ENCODE measurements around the gene CAMTA1.

Gene CAMTA1

DNA sequence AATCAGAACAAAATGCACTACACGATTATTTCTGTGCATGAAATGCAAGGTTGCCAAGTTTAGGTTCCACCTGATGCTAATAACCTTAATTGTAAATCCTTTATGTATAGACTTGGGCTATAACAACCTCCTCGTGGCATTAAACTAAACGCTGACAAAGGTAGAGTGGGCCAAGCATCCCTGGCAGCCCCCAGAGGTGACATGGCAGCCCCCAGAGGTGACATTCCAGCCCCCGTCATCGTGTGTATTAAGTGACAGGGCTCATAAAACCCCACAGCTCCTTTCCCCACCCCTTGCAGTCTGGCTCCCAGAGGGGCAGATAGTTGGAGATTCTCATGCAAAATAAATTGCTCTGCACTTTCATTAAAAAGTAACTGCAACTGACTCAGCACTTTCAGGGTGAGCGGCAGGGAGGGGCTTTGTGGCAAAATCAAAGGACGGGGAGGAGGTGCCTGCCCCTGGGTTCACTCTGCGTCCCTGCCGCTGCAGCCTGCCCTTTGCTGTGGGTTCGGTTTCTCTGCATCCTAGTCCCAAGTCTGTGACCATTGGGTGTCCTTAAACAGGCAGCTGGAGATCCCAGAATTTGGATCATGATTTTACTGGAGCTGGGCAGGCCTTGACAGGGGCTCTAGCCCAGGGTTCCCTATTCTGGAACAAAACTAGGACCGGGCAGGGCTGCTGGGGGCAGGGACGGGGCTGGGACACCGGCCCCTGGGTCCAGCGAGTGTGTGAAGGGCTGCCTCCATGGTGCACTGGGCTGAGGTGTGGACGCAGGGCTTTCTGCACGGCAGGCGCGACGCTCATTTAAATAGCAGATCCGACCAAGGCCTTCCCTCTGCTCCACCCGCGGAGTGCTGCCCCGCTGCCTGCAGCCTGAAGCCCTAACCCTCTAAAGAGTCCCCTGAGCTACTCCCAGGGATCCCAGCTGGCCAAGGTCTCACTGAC, 751.0 kb downstream of the CAMTA1 start:
- Mint-ChIP-seq H3K9me3 (no peaks in the 10 kb centered on the region), H3K4me1 (ENCODE audit: low read depth) (no peaks in the 10 kb centered on the region), H3K36me3 (ENCODE audit: low read depth) (no peaks in the 10 kb centered on the region), H3K27me3 (peaks cover 19% of the 10 kb centered on the region), H3K4me3 (no peak overlapping the region), H3K27ac (no peak overlapping the region)
- no peak for DNase-seq

DNA sequence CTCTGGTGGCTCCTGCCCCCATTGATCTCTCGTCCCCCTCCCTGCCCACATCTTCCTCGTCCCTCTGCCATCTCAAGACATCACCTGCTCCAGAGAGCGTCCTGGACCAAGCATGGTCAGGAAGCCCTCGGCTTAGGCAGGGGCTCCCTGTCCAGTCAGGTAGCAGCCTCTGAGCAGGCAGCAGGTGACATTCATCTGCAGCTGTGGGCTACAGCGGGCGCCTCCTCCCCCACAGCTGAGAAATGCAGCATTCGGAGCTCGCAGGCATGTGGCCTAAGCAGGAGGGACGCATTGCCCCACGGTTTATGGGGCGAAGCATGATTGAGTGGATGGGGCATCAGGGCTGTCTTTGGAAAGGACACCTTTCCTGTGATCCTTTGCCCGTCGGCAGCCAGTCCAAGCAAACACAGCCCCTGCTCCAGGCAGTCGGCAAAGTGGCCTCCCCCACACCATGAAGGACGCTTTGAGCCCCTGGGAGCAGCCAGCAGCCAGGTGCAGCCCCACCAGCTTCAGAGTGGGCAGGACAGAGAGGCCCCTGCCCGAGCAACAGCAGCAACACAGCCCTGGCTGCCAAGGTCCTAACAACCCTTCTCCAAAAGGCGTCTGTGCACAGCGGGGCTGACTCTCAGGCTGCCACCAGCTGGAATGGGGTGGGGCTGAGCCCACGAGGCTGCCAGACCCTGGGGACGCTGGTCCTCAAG, 751.8 kb downstream of the CAMTA1 start:
- no peak for DNase-seq
- Mint-ChIP-seq H3K4me3 (no peak overlapping the region), H3K27ac (no peak overlapping the region), H3K27me3 (peaks cover 21% of the 10 kb centered on the region), H3K9me3 (no peaks in the 10 kb centered on the region), H3K4me1 (ENCODE audit: low read depth) (no peaks in the 10 kb centered on the region), H3K36me3 (ENCODE audit: low read depth) (no peaks in the 10 kb centered on the region)

DNA sequence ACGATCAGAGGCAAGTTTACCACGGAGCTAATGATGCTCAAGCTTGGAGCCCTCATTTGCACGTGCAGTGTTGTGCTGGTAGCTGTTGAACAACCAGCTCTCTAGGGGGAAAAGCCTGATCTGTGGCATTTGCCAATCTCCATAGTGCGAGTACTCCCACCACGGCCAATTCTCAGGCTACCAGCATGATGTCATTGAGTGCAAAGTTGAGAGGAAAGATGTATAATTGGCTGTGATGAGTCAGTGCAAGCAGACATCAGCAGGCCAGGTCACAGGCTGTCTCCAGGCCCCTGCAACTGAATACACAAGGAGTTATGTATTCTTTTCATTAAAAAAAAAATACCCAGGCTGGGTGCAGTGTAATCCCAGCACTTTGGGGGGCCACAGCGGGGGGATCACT, 752.8 kb downstream of the CAMTA1 start:
- DNase-seq = no peak
- Mint-ChIP-seq H3K27me3 (peaks cover 21% of the 10 kb centered on the region), H3K9me3 (no peaks in the 10 kb centered on the region), H3K4me3 (no peak overlapping the region), H3K4me1 (ENCODE audit: low read depth) (no peaks in the 10 kb centered on the region), H3K27ac (no peak overlapping the region), H3K36me3 (ENCODE audit: low read depth) (no peaks in the 10 kb centered on the region)

DNA sequence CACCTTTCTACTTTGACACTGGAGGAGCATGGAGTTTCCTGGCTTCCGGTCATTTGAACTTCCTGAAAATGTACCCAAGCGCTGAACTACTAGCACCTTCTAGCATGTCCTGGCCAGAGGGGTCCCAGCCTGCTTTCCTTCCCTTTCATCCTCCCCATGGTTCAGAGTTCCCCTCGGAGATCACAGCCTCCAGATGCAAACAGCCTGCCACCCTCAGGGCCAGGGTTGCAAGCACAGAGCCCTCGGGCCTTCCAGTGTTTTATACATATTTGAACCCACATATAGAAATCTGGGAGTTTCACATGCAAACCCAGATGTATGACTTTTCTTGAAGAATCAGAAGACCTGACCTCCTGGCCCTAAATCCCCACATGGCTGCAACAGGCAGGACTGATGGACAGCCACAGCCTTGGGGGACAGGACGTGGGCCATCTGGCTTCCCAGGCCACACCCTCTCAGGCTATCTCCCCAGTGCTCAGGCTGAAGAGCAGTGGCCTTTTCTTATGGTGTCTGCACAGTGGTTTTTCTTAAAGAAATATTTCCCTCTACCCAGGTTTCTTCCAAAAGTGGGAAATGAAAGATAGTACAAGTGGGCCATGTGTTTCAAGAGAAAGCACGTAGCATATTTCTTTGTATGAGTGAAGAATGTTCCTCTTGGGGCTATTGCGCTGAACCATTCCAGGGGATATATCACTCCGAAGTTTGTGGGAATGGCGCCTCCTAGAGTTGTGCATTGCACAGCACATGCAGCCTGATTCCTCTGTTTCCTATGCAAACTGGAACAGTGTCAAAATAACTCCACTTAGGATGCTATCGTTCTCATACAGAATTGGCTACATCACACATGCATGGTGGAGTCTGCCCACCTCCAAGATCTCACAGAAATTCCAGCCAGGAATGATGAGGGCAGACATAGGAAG, 753.9 kb downstream of the CAMTA1 start:
- Mint-ChIP-seq H3K27ac (no peak overlapping the region), H3K4me1 (ENCODE audit: low read depth) (no peaks in the 10 kb centered on the region), H3K36me3 (ENCODE audit: low read depth) (no peaks in the 10 kb centered on the region), H3K4me3 (no peak overlapping the region), H3K27me3 (peaks cover 24% of the 10 kb centered on the region), H3K9me3 (no peaks in the 10 kb centered on the region)
- DNase-seq = no peak

DNA sequence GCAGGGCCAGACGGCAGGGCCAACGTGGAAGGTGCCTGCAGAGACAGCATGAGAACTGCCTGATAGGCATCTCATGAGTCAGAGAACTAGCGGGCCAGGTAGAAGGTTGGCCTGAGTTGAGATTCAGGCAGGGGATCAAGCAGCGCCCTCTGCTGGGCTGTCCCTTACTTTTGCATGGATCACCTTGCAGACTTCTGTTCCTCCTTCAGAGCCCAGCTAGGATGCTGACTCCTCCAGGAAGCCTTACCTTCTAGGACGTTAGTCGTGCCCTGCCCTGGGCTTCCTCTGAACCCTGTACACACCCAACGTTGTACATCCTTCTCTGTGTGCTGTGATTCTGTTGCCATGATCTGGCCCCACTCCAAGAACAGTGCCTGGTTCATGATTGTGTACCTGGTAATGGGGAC, 754.5 kb downstream of the CAMTA1 start:
- no peak for DNase-seq
- Mint-ChIP-seq H3K4me1 (ENCODE audit: low read depth) (no peaks in the 10 kb centered on the region), H3K4me3 (no peak overlapping the region), H3K9me3 (no peaks in the 10 kb centered on the region), H3K27ac (no peak overlapping the region), H3K36me3 (ENCODE audit: low read depth) (no peaks in the 10 kb centered on the region), H3K27me3 (peaks cover 28% of the 10 kb centered on the region)

DNA sequence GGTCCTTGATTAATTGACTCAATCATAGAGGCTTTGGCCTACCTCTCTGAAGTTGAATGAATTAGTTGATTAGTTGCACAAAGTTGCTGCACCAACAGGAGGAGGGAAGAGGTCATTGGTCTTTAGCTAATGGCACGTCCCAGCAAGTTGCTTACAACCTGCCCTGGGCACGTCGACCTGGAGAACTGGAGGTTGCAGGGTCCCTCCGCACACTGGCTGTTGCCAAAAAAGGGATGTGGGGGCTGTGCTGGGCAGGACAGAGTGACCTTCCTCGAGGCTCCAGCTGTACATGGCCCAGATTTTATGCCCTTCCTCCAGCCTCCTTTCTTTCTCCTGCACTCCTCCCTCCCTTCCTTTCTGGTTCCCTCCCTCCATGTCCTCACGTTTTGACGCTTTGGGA, 755.6 kb downstream of the CAMTA1 start:
- no peak overlapping the region for H3K4me3 Mint-ChIP-seq
- no peaks in the 10 kb centered on the region for H3K9me3 Mint-ChIP-seq
- H3K27me3 Mint-ChIP-seq = peaks cover 35% of the 10 kb centered on the region
- H3K36me3 Mint-ChIP-seq (ENCODE audit: low read depth) = no peaks in the 10 kb centered on the region
- H3K4me1 Mint-ChIP-seq (ENCODE audit: low read depth) = no peaks in the 10 kb centered on the region
- DNase-seq = no peak
- H3K27ac Mint-ChIP-seq = no peak overlapping the region

DNA sequence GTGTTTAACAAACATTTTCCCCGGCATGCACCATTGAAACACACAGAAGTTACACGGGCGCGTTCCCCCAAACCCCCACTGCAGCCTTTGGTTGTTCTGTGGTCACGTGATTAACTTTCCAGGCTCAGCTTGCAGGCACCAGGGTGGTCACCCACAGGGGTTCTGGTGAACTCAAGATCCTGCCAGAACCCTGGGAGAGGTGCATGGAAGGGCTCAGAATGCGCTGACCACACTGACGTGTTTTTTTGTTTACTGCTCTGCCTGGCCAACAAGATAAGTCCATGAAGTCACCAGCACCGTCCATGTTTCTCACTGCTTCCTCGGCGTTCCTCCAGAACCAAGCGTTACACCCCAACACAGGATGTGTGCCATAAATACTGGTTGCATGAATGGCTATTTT, 756.4 kb downstream of the CAMTA1 start:
- H3K27me3 Mint-ChIP-seq = peaks cover 33% of the 10 kb centered on the region
- no peaks in the 10 kb centered on the region for H3K9me3 Mint-ChIP-seq
- H3K27ac Mint-ChIP-seq = no peak overlapping the region
- H3K4me1 Mint-ChIP-seq (ENCODE audit: low read depth) = no peaks in the 10 kb centered on the region
- no peaks in the 10 kb centered on the region for H3K36me3 Mint-ChIP-seq (ENCODE audit: low read depth)
- no peak overlapping the region for H3K4me3 Mint-ChIP-seq
- DNase-seq = no peak

DNA sequence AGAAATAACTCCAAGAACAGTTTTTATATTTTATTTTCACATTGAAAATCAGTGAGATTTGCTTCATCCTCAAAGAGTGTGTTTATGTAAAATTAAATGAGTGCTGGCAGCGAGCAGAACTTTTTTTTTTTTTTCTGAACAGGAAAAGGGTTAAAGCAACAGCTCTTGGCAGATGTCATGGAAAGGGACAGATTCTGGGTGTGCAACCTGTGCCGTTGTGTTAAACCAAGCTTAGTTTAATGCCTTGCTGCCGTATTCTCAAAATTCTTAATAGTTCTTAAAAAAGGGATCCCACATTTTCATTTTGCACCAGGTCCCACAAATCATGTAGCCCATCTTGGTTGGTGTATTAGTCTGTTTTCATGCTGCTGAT, 758.5 kb downstream of the CAMTA1 start:
- DNase-seq = no peak
- Mint-ChIP-seq H3K36me3 (ENCODE audit: low read depth) (no peaks in the 10 kb centered on the region), H3K4me1 (ENCODE audit: low read depth) (no peaks in the 10 kb centered on the region), H3K9me3 (no peaks in the 10 kb centered on the region), H3K4me3 (no peak overlapping the region), H3K27ac (no peak overlapping the region), H3K27me3 (peaks cover 31% of the 10 kb centered on the region)

DNA sequence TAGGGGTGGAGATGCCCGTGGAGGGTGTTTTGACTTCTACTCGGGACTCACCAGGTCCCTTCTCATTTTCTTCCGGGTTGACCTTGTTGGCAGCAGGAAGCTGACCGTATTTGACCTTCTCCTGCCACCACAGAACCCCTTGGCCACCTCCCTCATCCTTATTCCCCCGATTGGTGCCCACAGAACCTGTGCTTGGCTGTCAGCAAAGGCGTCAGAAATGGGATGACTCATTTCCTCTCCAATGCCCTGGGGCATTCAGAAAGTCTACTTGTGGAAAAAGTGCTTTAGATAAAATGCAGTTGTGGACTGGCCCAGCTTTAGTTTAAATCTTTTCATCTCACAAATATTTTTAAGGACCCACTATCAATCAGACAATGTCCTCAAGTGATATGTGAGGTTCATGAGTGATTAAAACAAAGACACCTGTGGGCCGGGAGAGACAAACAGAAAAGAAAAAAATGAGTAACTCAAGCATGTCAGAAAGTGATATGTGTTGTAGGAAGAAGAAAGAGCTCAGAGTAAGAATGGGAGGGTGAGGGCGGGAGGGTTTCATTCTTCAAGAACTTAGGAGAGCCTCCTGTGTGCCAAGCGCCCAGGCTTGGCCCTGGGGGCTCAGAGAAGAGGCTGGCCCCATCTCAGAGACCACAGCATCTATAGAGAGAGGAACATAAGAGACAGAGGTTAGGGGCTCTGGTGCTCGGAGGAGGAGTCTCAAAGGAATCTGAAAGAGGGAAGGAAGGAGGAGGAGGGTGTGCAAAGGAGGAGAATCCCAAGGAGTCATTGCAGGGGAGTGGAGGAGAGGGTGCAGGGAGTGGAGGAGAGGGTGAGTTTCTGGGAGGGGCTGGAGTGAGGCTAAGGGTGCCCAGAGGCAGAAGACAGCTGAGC, 764.3 kb downstream of the CAMTA1 start:
- no peaks in the 10 kb centered on the region for H3K36me3 Mint-ChIP-seq (ENCODE audit: low read depth)
- peaks cover 31% of the 10 kb centered on the region for H3K27me3 Mint-ChIP-seq
- H3K9me3 Mint-ChIP-seq = no peaks in the 10 kb centered on the region
- peak overlapping the region; percentile 58 for H3K4me3 Mint-ChIP-seq
- peak; percentile 48 for DNase-seq
- peaks cover 16% of the 10 kb centered on the region for H3K4me1 Mint-ChIP-seq (ENCODE audit: low read depth)
- H3K27ac Mint-ChIP-seq = peak overlapping the region; percentile 92

DNA sequence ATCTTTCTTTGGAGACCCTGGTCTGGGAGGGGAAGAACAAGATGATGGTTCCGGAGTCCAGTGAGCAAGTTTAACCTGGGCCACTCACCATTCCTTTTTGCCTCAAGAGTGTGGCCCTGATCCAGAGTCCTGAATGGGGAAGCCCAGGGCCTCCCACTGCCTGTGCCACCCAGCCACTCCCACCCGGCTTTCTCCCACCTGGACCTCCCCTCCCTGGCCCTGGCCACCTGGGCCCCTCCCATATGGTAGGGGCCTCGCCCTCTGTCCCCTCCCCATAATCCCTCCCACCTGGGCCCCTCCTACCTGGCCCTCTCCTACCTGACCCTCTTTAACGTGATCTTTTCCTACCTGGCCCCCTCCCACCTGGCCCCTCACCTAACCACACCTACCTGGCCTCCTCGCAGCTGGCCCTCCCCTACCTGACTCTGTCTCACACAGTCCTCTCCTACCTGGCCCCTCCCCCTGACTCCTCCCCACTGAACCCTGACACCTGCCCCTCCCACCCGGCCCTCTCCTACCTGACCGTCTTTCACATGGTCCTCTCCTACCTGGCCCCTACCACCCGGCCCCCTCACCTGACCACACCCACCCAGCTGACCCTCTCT, 765.1 kb downstream of the CAMTA1 start:
- DNase-seq = no peak
- peak overlapping the region; percentile 92 for H3K27ac Mint-ChIP-seq

DNA sequence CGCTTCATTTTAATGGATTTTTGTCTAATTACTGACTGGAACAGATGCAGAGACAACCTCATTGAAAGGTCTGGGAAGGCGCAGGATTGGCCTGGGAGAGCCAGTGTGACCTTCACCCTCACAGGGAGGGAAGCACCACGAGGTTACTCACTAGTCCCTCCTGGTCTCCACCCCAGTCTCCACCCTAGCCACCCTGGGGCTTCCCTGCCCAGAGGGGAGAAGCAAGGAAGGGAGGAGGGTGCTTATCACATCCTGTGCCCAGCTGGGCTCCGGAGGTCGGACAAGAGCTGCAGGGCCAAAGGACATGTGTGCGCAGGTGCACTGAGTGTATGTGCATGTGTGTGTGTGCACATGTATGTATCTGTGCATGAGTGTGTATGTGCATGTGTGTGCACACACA, 765.7 kb downstream of the CAMTA1 start:
- Mint-ChIP-seq H3K9me3 (no peaks in the 10 kb centered on the region), H3K4me1 (ENCODE audit: low read depth) (peaks cover 20% of the 10 kb centered on the region), H3K27ac (peak overlapping the region; percentile 31), H3K27me3 (peaks cover 33% of the 10 kb centered on the region), H3K36me3 (ENCODE audit: low read depth) (no peaks in the 10 kb centered on the region), H3K4me3 (no peak overlapping the region)
- no peak for DNase-seq

More for the DNA sequence above, 765.1 kb downstream of the CAMTA1 start:
- H3K27me3 Mint-ChIP-seq = peaks cover 30% of the 10 kb centered on the region
- H3K4me1 Mint-ChIP-seq (ENCODE audit: low read depth) = peaks cover 18% of the 10 kb centered on the region
- H3K9me3 Mint-ChIP-seq = no peaks in the 10 kb centered on the region
- H3K4me3 Mint-ChIP-seq = no peak overlapping the region
- H3K36me3 Mint-ChIP-seq (ENCODE audit: low read depth) = no peaks in the 10 kb centered on the region

DNA sequence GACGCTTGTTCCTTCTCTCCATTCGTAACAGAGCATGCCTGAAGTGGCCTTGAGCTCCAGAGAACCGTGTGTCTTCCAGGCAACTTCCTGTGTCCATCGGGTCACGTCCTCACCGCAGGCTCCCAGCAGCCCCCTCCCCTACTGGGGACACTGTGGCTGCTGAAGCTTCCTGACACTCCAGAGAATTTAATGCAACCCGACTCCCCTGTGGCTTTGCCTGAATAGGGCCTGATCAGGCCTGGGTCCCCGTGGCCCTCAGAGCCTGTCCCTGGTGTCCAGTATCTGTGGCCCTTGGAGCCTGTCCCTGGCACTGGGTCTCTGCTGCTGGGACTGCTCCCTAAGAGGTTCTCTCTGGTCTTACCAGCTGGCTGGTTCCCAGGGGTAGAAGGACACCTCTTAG, 766.2 kb downstream of the CAMTA1 start:
- DNase-seq = no peak
- Mint-ChIP-seq H3K9me3 (no peaks in the 10 kb centered on the region), H3K4me3 (no peak overlapping the region), H3K4me1 (ENCODE audit: low read depth) (peaks cover 20% of the 10 kb centered on the region), H3K27me3 (peaks cover 34% of the 10 kb centered on the region), H3K36me3 (ENCODE audit: low read depth) (no peaks in the 10 kb centered on the region), H3K27ac (peak overlapping the region; percentile 27)

DNA sequence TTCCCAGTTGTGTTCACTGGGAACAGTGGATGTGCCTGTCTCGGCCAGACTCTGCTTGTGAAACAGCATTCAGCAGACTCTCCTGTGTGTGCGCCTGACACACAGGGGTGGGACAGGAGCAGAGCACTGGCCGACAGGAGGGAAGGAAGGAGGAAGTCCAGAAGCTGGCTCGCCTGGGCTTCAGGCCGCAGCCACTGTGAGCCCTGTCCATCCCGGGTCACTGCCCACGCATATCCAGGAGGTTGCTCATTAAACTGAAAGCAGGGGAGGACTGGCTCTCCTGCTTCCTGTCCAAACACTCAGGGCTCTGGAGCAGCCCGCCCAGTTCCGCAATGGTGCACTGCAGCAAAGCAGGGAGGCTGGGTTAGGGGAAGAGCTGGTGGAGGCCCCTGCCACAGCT, 767.1 kb downstream of the CAMTA1 start:
- no peak overlapping the region for H3K4me3 Mint-ChIP-seq
- H3K4me1 Mint-ChIP-seq (ENCODE audit: low read depth) = peaks cover 20% of the 10 kb centered on the region
- DNase-seq = no peak
- no peaks in the 10 kb centered on the region for H3K9me3 Mint-ChIP-seq
- peaks cover 36% of the 10 kb centered on the region for H3K27me3 Mint-ChIP-seq
- no peaks in the 10 kb centered on the region for H3K36me3 Mint-ChIP-seq (ENCODE audit: low read depth)
- H3K27ac Mint-ChIP-seq = no peak overlapping the region
